Central memory CD8-positive, alpha-beta T cell (primary cell): ENCODE results near the gene LMF1.

Experiments
- ATAC-seq: fragments of 150-1000 bp; cut with Tn5 transposase; replicated peaks from 2 replicates; pipeline ENCODE4 v1.10.0; 2022; ENCODE audit warnings: mild to moderate bottlenecking, moderate FRiP score, moderate number of reproducible peaks; ENCODE audit not compliant: poor library complexity, severe bottlenecking; ENCODE audit errors: extremely low read depth
- DNase-seq, 2 donors: peaks; one replicate each; pipeline ENCODE4 v3.0.0; 2021; ENCODE audit warnings: low spot score in 2 of 2
- H3K27ac Mint-ChIP-seq: one replicate; pipeline ENCODE4 v1.8.0; 2022; ENCODE audit warnings: low read depth, mild to moderate bottlenecking, moderate library complexity, mixed read lengths
- H3K27me3 Mint-ChIP-seq: one replicate; pipeline ENCODE4 v1.8.0; 2022; ENCODE audit warnings: mixed read lengths
- H3K36me3 Mint-ChIP-seq: one replicate; pipeline ENCODE4 v1.8.0; 2022; ENCODE audit warnings: mild to moderate bottlenecking, moderate library complexity, mixed read lengths; ENCODE audit not compliant: insufficient read depth
- H3K4me1 Mint-ChIP-seq: one replicate; pipeline ENCODE4 v1.8.0; 2022; ENCODE audit warnings: mixed read lengths
- H3K4me3 Mint-ChIP-seq: one replicate; pipeline ENCODE4 v1.8.0; 2022; ENCODE audit warnings: mild to moderate bottlenecking, moderate library complexity, mixed read lengths
- H3K9me3 Mint-ChIP-seq: one replicate; pipeline ENCODE4 v1.8.0; 2022; ENCODE audit warnings: mixed read lengths

Gene LMF1

DNA sequence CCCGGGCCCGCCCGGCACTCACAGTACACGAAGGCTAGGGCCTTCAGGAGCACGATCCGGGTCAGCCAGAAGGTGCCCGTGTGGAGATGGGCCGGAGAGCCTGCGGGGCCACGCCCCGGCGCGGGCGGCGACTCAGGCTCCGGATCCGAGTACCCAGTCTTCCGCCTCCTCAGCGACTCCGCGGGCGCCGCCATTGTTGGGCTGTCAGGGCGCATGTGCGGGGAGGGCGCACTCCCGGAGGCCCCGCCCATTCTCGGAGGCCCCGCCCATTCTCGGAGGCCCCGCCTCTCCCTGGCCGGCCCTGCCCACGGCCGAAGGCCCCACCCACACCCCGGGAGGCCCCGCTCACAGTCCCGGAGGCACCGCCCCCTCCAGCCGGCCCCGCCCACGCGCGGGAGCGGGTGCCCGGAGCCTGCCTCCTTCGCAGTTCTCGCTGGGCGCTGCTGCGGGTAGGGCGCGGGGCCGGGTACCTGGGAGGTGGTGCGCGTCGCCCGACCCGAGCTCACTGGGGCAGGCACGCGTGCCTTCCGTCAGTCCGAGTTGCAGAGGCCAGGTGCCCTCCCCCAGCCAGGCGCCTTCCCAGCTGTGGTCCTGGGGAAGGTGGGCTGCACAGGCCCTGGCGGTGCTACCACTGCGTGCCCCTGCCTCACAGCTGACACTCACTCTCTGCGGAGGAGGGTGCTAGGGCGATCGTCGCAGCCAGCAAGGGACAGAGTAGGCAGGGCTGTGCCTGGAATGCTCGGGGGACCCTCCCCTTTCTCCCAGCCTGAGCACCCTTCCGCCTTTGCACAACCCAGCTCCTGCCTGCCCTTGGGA is at the start of gene LMF1:
Gene LMF1, minus strand, starts transcription at position 219 of the 816 bp plus-strand sequence. Its CDS starts 4 bp downstream, at position 215.
- DNase-seq (peak; percentile 88 to 95), ATAC-seq (peak; percentile 91)
- Mint-ChIP-seq H3K9me3 (no peaks in the 10 kb centered on the region), H3K27me3 (no peaks in the 10 kb centered on the region), H3K4me1 (peaks cover 18% of the 10 kb centered on the region), H3K27ac (no peak within 1 kb of the TSS), H3K4me3 (peak within 1 kb of the TSS; percentile 70), H3K36me3 (peaks cover 1% of the 10 kb centered on the region)

DNA sequence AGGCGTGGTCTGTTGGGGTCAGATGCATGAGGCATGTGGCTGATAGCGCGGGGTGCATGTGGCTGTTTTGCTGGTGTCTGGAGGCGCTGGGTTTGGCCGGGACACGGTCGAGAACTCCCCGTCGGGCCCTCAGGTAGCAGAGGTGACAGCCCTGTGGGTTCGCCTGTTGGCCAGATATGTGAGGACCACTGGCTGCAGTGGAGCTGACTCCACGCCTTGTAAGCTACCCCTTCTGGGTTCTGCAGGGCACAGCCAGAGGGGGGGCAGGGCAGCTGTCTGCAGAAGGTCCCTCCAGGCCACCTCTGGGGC is 49.3 kb upstream of the LMF1 start:
- Mint-ChIP-seq H3K4me3 (no peak overlapping the region), H3K9me3 (no peaks in the 10 kb centered on the region), H3K36me3 (no peaks in the 10 kb centered on the region), H3K4me1 (no peaks in the 10 kb centered on the region), H3K27ac (no peak overlapping the region), H3K27me3 (peaks cover 6% of the 10 kb centered on the region)
- ATAC-seq (no peak), DNase-seq (no peak)

DNA sequence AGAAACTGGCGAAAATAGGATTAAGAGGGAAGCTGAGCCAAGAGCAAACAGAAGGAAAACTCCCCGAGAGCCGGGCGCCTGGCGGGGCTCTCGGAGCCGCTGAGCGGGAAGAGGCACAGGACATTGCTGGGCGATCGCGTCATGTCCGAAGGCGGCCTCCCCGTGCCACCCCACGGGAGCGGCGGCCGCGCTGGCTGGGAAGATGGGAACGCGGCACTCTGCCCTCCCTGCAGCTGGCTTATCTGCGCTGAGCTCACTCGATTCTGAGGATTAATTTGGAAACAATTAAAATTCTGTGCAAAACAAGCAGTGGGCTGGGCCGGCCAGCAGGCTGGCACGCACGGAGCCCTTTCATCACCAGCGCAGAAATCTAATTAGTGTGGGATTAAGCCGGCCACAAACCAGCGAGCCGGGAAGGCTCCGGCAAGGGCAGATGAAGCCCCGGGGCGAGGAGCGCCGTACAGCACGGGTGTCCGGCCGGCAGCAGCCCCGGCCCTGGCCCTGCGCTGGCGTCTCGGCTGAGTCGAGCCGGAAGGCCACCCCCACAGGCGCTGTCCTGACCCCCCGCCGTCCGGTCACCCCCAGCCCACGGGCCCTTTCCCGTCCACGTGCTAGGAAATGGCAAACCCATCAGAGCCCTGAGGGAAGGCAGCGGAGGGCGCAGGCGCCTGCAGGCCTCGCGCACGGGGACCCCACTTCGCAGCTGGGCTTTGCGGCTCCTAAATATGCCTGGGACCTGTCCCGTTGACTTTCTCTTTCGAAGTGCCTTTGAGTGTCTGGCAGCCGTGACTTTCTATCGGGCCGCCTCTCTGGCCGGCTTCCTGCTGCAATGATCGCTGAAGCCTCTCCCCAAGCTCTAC is 48.7 kb upstream of the LMF1 start:
- peak overlapping the region; percentile 49 for H3K27ac Mint-ChIP-seq
- no peaks in the 10 kb centered on the region for H3K4me1 Mint-ChIP-seq
- no peaks in the 10 kb centered on the region for H3K36me3 Mint-ChIP-seq
- DNase-seq (no peak), ATAC-seq (no peak)
- no peak overlapping the region for H3K4me3 Mint-ChIP-seq
- H3K9me3 Mint-ChIP-seq, result no peaks in the 10 kb centered on the region
- peaks cover 6% of the 10 kb centered on the region for H3K27me3 Mint-ChIP-seq

DNA sequence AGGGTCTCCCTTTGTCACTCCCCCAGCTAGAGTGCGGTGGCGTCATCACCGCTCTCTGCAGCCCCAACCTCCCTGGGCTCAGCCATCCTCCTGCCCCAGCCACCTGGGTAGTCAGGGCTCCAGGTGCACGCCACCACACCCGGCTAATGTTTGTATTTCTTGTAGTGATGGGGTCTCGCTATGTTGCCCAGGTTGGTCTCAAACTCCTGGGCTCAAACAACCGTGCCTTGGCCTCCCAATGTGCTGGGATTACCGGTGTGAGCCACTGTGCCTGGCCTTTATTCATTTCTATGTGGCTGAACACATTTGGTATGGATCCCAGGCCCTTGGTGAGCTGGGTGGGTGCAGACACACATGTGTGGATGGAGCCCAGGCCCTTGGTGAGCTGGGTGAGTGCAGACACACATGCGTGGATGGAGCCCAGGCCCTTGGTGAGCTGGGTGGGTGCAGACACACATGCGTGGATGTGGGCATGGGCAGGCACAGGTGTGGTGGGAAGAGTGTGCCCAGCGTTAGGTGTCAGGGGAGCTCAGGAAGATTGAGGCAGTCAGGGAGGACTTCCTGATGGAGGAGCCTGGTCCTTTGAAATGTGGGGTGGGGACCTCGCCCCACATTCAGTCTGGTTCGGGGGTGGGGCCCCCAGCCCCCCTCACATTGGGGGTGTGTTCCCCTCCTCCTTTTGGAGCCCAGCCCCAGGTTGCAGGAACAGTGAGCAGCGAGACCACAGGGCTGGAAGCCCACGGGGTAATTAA is 47.8 kb upstream of the LMF1 start:
- ATAC-seq (no peak), DNase-seq (no peak)
- H3K27me3 Mint-ChIP-seq, result peaks cover 6% of the 10 kb centered on the region
- H3K4me3 Mint-ChIP-seq, result no peak overlapping the region
- H3K27ac Mint-ChIP-seq, result peak overlapping the region; percentile 49
- no peaks in the 10 kb centered on the region for H3K4me1 Mint-ChIP-seq
- no peaks in the 10 kb centered on the region for H3K36me3 Mint-ChIP-seq
- no peaks in the 10 kb centered on the region for H3K9me3 Mint-ChIP-seq

DNA sequence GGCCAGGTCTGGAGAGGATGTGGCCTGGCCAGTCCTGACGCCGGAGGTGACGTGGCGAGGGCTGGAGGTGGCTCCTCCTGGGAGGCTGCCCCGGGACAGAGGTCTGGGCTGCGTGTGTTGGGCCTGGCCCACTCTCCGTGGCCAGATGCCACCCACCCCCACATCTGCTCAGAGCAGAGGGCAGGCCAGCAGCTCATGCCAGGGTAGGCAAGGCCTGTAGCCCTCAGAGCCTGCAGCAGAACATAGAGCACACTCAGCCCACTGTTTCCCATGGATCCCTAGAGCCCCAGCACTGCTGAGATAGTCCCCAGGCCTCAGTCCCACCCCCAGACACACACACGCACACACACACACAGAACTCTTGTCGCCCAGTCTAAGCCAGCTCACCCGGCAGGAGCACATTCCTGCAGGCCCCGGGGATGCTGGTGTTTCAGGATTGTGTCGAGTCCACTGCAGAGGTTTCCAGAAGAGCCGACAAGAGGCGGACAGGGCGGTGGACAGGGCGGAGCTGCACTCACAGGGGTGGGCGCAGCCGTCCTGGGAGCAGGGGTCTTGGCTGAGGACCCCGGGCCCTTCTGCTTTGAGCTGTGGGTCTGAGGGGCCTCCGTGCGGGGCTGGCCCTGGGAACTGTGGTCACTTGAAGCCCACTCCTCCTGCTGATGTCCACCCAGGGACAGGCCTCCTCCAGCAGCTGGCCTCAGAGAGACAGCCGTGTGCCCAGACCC is 44.1 kb upstream of the LMF1 start:
- DNase-seq, result no peak
- Mint-ChIP-seq H3K4me1 (no peaks in the 10 kb centered on the region), H3K36me3 (no peaks in the 10 kb centered on the region), H3K27me3 (peaks cover 15% of the 10 kb centered on the region), H3K27ac (no peak overlapping the region), H3K9me3 (no peaks in the 10 kb centered on the region), H3K4me3 (no peak overlapping the region)
- ATAC-seq, result no peak

DNA sequence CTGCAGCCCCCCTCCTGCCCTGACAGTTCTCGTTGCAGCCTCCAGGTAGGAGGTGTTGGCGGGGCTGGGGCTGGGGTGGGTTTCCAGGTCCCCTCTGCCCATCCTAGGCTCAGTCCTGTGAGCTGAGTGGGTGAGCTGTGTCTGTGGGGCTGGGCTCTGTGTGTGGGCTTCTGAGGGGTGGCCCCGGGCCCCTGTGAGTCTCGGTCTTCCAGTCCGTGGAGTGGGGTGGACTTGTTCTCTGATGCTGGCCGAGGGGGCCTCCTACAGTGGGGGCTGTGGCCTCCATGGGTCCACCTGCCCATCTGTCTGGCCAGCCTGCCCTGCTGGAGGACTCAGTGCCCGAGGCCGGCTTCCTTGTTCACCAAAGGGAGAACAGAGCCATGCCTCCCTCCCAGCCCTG is 43.4 kb upstream of the LMF1 start:
- no peak overlapping the region for H3K27ac Mint-ChIP-seq
- no peak for ATAC-seq

DNA sequence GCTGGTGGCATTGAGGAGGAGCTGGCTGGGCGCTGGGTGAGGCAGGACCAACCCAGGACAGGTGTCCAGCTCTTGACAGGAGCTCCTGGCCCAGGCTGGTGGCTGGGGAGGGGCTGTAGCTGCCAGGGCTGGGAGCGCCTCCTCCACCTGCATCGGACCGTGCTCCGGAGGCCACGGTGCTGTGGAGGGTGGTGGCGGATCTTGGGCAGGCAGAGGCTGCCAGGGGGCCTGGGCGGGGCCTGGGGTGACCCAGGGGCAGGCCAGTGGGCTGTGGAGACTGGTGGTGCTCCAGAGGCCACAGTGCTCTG is 42.8 kb upstream of the LMF1 start:
- Mint-ChIP-seq H3K27me3 (peaks cover 23% of the 10 kb centered on the region), H3K36me3 (peaks cover 2% of the 10 kb centered on the region), H3K4me1 (no peaks in the 10 kb centered on the region), H3K27ac (no peak overlapping the region), H3K9me3 (no peaks in the 10 kb centered on the region), H3K4me3 (no peak overlapping the region)
- ATAC-seq (no peak), DNase-seq (no peak)

More for the DNA sequence above, 43.4 kb upstream of the LMF1 start:
- Mint-ChIP-seq H3K27me3 (peaks cover 22% of the 10 kb centered on the region), H3K36me3 (peaks cover 2% of the 10 kb centered on the region), H3K4me3 (no peak overlapping the region), H3K9me3 (no peaks in the 10 kb centered on the region), H3K4me1 (no peaks in the 10 kb centered on the region)
- DNase-seq, result no peak

DNA sequence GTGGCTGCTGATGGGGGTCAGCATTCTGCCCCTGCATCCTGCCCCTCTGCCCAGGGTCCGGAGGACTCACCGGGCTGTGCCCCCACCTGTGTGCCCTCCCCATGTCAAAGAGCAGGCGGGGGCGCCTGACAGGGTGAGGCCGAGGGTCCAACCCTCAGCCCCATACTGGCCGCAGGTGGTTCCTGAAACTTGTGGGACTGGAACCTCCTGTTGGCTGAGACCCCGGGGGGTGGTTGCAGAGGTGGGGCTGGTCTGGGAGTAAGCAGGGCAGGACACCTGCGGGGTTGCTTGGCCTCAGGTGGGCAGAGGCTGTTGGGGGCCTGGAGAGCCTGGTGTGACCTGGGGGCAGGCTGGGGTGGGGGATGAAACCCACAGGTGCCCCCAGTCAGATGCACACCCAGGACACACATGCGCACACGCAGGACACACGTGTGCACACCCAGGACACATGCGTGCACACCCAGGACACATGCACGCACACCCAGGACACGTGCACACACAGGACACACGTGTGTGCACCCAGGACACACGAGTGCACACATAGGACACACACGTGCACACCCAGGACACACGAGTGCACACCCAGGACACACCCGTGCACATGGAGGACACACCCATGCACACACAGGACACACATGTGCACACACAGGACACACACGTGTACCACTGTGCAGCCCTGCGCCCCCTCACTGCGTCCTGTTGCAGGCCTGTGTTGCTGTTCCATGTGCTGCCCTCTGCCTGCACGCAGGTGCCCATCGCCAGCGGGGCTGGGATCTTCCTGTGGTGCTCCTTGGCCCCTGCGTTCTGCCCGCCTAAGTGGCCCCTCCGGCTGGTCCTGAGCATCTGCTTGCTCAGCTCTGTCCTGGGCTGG is 42.2 kb upstream of the LMF1 start:
- no peak overlapping the region for H3K4me3 Mint-ChIP-seq
- DNase-seq (no peak), ATAC-seq (no peak)
- no peak overlapping the region for H3K27ac Mint-ChIP-seq
- peaks cover 29% of the 10 kb centered on the region for H3K27me3 Mint-ChIP-seq
- no peaks in the 10 kb centered on the region for H3K4me1 Mint-ChIP-seq
- no peaks in the 10 kb centered on the region for H3K9me3 Mint-ChIP-seq
- H3K36me3 Mint-ChIP-seq, result peaks cover 2% of the 10 kb centered on the region

DNA sequence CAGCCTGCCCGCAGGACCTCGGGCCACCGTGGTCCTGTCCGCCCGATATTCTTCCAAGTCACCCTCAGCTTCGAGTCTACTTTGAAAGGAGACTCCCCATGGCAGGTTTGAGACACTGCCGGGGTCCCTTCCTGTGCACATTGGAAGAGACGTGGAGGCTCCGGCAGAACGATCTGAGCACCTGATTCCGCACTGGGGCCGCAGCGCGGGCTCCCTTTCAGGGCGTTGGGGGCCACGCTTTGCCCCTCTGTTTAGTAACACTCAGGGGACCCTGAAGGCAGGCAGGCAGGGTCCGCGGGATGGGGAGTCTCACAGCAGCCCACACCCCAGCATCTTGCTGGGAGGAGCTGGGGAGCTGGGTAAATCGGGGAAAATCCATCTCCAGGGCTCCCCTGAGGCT is 41.4 kb upstream of the LMF1 start:
- DNase-seq (no peak), ATAC-seq (no peak)
- Mint-ChIP-seq H3K9me3 (no peaks in the 10 kb centered on the region), H3K27me3 (peaks cover 29% of the 10 kb centered on the region), H3K27ac (no peak overlapping the region), H3K4me1 (no peaks in the 10 kb centered on the region), H3K4me3 (no peak overlapping the region), H3K36me3 (peaks cover 4% of the 10 kb centered on the region)

DNA sequence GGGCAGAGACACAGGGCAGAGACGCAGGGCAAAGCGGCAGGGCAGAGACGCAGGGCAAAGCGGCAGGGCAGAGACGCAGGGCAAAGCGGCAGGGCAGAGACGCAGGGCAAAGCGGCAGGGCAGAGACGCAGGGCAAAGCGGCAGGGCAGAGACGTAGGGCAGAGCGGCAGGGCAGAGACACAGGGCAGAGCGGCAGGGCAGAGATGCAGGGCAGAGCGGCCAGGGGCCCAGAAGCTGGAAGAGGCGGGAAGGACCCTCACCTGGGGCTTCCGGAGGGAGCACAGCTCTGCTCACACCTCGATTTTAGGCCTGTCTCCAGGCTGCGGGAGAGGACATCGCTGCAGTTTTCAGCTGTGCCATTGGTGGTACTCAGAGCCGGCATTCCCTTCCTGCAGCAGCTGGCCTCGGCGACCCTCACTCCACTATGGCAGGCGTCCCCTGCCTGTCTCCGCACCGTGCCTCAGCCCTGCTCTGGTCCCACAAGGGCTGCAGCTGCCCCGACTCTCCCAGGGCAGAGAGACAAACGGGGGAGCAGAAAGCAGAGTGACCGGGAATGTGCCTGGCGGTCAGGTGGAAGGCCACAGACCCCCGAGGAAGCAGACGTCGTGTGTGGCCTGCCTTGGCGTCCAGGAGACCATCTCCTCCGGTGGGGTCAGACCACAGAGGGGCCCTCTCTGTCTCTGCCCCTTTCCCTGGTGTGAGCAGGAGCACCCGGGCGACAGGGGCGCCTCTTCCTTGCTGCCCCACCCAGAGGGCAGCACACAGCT is 40.7 kb upstream of the LMF1 start:
- H3K27me3 Mint-ChIP-seq, result peaks cover 29% of the 10 kb centered on the region
- ATAC-seq (no peak), DNase-seq (no peak)
- H3K27ac Mint-ChIP-seq, result no peak overlapping the region
- H3K4me1 Mint-ChIP-seq, result no peaks in the 10 kb centered on the region
- peaks cover 4% of the 10 kb centered on the region for H3K36me3 Mint-ChIP-seq
- no peaks in the 10 kb centered on the region for H3K9me3 Mint-ChIP-seq
- no peak overlapping the region for H3K4me3 Mint-ChIP-seq

DNA sequence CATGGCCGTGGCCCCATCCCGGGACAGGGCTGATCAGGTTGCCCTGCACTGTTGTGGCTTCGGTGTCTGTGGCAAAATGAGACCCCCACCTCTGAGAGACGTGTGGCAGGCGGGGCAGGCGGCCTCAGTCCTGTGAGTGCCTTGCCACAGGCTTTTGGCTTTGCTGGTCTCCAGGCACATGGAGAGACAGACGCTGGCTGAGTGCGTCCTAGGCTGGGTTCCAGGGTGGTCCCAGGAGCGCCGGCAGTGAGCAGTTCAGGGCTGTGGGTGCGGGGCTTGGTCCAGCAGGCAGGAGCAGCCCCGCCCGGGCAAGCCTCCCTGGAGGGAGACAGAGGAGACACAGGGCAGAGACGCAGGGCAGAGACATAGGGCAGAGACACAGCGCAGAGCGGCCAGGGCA is 40.0 kb upstream of the LMF1 start:
- no peaks in the 10 kb centered on the region for H3K4me1 Mint-ChIP-seq
- H3K4me3 Mint-ChIP-seq, result no peak overlapping the region
- H3K9me3 Mint-ChIP-seq, result no peaks in the 10 kb centered on the region
- H3K27ac Mint-ChIP-seq, result no peak overlapping the region
- peaks cover 29% of the 10 kb centered on the region for H3K27me3 Mint-ChIP-seq
- ATAC-seq (no peak), DNase-seq (no peak)
- peaks cover 4% of the 10 kb centered on the region for H3K36me3 Mint-ChIP-seq
